IPS DF 4.7 (cell line): Measurements from ENCODE around the gene POLR2J.
"Not testable (repeated sequence)": the region's sequence is repeated elsewhere in the genome, so short reads cannot be mapped to it uniquely, and the experiment has no call there.

Experiments
- DNase-seq: peaks from one replicate; pipeline ENCODE4 v3.0.0-alpha.2; 2013; ENCODE audit warnings: low spot score; ENCODE audit errors: extremely low read depth

Gene POLR2J

GRCh38 chr7:102478314-102479208 lies at the start of gene POLR2J:
TSS of gene POLR2J (minus strand) at chr7:102478922. CDS start at chr7:102478860, 62 bp downstream.
- not testable (repeated sequence) for DNase-seq

GRCh38 chr7:102527822-102528793 lies 49.4 kb upstream of the POLR2J start:
- DNase-seq = not testable (repeated sequence)

- DNase-seq = not testable (repeated sequence)
Measured at GRCh38 chr7:102527182-102527581, 48.5 kb upstream of the POLR2J start.

GRCh38 chr7:102524803-102525202 lies 46.1 kb upstream of the POLR2J start:
- not testable (repeated sequence) for DNase-seq

GRCh38 chr7:102520797-102521196 lies 42.1 kb upstream of the POLR2J start:
- not testable (repeated sequence) for DNase-seq

GRCh38 chr7:102517550-102518147 lies 38.9 kb upstream of the POLR2J start, which contains the start of gene RASA4B:
TSS of gene RASA4B (minus strand) at chr7:102517777. CDS start at chr7:102517710, 67 bp downstream.
- not testable (repeated sequence) for DNase-seq

- DNase-seq = not testable (repeated sequence)
Measured at GRCh38 chr7:102516951-102517350, 38.2 kb upstream of the POLR2J start.

- DNase-seq = not testable (repeated sequence)
Measured at GRCh38 chr7:102515889-102516288, 37.2 kb upstream of the POLR2J start.

GRCh38 chr7:102514881-102515721 lies 36.4 kb upstream of the POLR2J start:
- not testable (repeated sequence) for DNase-seq

- not testable (repeated sequence) for DNase-seq
Measured at GRCh38 chr7:102512642-102513221, 34.0 kb upstream of the POLR2J start.

GRCh38 chr7:102511860-102512522 lies 33.3 kb upstream of the POLR2J start:
- DNase-seq = not testable (repeated sequence)

GRCh38 chr7:102510575-102510974 lies 31.9 kb upstream of the POLR2J start:
- not testable (repeated sequence) for DNase-seq

- DNase-seq = not testable (repeated sequence)
Measured at GRCh38 chr7:102507410-102508088, 28.8 kb upstream of the POLR2J start.

- not testable (repeated sequence) for DNase-seq
Measured at GRCh38 chr7:102505298-102506185, 26.8 kb upstream of the POLR2J start.

GRCh38 chr7:102503141-102503540 lies 24.4 kb upstream of the POLR2J start:
- DNase-seq = not testable (repeated sequence)

GRCh38 chr7:102498321-102498720 lies 19.6 kb upstream of the POLR2J start:
- not testable (repeated sequence) for DNase-seq

- not testable (repeated sequence) for DNase-seq
Measured at GRCh38 chr7:102497308-102497707, 18.6 kb upstream of the POLR2J start.

GRCh38 chr7:102496861-102497260 lies 18.1 kb upstream of the POLR2J start:
- DNase-seq = not testable (repeated sequence)
